ACHN (cell line): Measurements from ENCODE around the gene HNF4A.

ENCODE experiments used
- DNase-seq: peaks from one replicate; pipeline ENCODE4 v3.0.0-alpha.2; 2015
- in situ Hi-C: cut with HindIII; loops from 2 replicates; pipeline ENCODE4 v1.10.0; 2017; ENCODE audit warnings: low sequenced_read_pairs, low pct_ligation_motif_present, low pct_unique_long_range_greater_than_20kb

Gene HNF4A

DNA sequence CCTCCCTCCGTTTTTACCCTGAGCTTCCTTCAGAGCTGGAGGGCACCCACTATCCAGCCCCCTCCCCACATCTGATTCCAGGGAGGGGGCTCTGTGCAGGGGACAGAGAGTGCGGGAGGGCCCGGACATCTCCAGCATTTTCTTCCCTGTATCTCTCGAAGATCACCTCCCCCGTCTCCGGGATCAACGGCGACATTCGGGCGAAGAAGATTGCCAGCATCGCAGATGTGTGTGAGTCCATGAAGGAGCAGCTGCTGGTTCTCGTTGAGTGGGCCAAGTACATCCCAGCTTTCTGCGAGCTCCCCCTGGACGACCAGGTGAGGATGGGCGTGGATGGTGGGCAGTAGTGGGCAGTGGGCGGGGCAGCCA lies 58.8 kb downstream of the HNF4A start:
- in situ Hi-C loops = no loop called here
- no peak for DNase-seq

DNA sequence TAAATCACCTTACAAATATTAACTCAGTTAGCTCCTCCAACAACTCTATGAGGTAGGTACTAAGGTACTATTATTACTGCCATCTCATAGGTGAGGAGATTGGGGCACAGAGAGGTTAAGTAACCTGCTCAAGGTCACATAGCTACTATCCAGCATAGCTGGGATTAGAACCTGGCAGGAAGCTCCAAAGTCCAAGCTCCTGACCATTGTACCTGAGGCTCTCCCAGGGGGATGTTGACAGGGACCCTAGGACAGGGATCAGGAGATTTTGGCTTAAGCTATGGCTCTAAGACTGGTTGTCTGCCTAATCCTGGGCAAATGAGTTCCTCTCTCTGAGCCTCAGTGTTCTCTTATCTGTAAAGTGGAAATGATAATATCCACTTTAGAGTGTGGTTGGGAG lies 59.3 kb downstream of the HNF4A start:
- in situ Hi-C loops = no loop called here
- no peak for DNase-seq

DNA sequence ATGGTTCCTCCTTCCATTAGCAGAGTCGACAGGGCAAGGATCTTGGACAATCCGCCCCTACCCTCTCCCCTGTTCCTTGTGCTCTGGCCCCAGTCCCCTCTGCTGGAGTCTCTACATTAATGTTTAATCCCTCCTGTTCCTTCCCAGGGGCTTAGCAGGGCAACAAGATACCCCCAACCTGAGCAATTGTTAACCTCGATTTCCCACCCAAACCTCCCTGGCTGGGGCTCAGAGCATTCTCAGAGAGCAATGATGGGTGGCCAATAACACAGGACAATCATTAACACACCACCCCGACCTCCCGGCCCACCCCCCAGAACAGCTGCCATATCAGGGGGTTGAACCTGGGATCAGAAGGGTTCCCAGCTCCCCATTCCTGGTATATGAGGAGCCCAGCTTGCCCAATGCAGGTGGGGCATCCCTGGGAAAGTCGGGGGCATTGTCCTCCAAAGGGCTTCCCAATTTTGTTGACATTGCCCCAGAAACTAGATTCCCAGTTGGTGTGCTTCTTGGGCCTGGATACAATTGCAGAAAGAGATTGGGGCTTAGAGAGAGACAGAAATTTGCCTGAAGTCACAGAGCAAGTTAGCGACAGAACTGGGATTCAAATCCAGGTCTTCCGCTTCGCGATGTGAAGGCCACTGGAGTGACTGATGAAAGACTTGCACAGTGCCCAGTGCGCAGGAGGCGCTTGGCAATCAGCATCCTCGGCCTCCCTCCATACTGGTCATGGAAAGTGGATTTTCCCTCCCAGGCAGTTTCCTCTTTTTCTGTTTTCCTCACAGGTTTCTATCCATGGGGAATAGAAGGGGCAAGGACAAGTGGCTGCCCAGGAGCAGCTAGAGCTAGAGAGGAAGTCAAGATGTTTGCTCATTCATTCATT lies 60.6 kb downstream of the HNF4A start:
- in situ Hi-C loops = no loop called here
- no peak for DNase-seq

DNA sequence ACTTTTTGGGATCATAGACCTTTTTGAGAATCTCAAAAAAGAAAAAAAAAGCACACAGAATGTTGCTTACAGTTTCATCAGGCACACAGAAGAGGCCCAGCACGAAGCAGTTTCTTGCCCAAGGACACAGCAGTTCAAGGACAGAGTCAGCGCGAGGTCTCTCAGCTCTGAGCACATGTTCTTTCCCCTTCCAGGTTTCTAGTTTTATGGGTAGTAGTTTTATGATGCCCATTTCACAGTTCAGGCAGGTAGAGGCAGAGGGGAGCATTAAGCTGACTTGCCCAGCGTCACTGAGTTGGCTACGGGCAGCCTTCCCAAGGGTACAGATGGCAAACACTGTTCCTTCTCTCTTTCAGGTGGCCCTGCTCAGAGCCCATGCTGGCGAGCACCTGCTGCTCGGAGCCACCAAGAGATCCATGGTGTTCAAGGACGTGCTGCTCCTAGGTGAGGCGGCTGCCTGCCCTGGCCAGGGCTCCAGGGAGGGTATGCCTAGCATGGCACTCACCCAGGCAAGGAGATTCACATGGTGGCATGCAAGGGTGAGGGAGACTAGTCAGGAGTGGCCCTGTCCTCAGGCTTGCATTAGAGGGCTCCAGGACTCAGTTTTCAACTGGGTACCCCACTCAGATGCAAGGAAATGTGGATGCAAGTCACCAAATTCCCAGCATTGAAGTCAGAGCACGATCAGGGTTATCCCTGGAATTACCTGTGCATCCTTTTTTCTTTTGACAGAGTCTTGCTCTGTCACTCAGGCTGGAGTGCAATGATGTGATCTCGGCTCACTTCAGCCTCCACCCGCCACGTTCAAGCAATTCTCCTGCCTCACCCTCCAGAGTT lies 62.8 kb downstream of the HNF4A start:
- in situ Hi-C loops = no loop called here
- no peak for DNase-seq

DNA sequence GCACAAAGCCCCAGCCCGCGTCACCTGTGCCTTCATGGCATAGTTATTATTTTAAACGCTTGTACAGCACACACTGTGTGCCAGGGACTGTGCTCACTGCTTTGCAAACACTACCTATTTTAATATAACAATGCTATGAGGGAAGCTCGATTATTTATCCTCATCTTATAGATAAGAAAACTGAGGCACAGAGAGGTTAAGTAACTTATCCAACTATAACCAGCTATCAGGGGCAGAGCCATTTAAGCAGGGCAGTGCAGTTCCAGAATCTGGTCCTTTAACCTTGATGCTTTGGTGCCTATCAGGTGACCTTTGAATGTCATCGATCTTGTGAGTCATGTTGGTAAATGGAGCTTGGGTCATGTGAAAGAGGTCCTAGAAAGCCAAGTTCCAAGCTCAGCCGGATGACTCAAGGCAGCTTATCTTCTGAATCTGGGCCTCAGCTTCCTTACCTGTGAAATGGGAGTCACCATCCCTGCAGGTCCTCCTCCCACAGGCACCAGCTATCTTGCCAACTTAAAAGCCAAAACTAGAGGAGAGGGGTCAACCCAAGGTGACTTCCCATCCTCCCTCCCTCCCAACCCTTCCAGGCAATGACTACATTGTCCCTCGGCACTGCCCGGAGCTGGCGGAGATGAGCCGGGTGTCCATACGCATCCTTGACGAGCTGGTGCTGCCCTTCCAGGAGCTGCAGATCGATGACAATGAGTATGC lies 63.8 kb downstream of the HNF4A start:
- in situ Hi-C loops = no loop called here
- DNase-seq = no peak

DNA sequence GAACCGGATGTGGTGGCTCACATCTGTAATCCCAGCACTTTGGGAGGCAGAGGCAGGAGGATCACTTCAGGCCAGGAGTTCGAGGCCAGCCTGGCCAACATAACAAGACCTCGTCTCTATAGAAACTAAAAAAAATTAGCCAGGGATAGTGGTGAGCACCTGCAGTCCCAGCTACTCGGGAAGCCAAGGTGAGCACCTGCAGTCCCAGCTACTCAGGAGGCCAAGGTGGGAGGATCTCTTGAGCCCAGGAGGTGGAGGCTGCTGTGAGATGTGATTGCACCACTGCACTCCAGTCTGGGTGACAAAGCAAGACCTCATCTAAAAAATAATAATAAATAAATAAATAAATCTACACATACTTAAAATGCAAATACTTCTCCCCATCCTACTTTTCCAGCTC lies 65.0 kb downstream of the HNF4A start:
- no peak for DNase-seq
- in situ Hi-C loops = no loop called here

DNA sequence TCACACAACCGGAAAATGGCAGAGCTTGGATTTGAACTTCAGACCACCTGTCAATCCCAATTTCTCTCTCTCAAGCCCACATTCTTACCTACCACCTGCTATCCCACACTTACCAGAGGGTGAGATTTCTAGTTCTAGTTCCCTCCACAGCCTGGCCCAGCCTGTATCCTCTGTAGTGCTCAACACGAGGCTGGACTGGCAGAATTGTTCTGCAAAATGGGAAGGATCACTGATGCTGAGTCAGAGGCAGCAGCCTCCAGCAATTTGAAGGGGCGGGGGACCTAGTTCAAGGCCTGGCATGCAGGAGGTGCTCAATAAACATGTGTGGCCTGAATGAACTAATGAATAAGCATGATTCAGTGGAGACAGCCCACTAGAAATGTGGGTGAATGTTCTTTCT lies 66.6 kb downstream of the HNF4A start:
- in situ Hi-C loops = no loop called here

DNA sequence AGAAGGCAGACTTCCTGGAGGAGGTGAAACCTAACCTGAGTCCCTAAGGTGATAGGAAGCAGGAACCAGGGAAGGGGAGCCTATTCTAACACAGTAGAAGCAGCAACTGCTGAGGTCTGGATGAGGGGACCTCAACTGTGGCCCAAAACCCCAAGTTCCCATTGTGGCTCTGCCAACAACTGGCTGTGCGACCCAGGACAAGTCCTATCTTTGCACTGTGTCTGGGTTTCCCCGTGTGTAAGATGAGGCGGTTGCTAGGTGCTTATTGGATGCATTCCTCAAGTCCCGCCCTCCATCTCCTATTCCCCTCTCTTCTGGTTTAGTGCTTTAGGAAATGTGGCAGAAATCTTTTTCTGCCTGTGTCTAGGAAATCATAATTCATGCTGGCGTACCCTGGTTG lies 68.0 kb downstream of the HNF4A start:
- in situ Hi-C loops = no loop called here

More for the DNA sequence above, 66.6 kb downstream of the HNF4A start:
- DNase-seq = no peak

DNA sequence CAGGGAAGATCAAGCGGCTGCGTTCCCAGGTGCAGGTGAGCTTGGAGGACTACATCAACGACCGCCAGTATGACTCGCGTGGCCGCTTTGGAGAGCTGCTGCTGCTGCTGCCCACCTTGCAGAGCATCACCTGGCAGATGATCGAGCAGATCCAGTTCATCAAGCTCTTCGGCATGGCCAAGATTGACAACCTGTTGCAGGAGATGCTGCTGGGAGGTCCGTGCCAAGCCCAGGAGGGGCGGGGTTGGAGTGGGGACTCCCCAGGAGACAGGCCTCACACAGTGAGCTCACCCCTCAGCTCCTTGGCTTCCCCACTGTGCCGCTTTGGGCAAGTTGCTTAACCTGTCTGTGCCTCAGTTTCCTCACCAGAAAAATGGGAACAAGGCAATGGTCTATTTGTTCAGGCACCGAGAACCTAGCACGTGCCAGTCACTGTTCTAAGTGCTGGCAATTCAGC lies 68.6 kb downstream of the HNF4A start:
- in situ Hi-C loops = no loop called here

More for the DNA sequence above, 68.0 kb downstream of the HNF4A start:
- no peak for DNase-seq

DNA sequence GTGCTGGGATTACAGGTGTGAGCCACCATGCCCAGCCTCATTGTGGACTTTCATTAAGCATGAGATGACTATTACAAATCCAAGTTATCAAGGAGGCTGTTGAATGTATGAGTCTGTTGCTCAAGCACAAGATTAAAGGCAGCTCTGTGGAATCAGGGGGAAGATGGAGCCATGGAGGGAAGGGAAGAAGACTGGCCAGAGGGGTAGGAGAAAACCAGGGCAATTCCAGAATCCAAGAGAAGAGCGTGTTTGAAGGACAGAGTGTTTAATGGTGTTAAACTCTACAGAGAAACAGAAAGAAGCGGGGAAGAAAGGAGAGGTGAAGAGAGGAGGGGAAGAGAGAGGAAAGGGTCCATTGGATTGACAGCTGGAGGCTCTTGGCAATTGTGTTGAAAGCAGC lies 70.4 kb downstream of the HNF4A start:
- in situ Hi-C loops = no loop called here
- DNase-seq = no peak

More for the DNA sequence above, 68.6 kb downstream of the HNF4A start:
- DNase-seq = no peak

DNA sequence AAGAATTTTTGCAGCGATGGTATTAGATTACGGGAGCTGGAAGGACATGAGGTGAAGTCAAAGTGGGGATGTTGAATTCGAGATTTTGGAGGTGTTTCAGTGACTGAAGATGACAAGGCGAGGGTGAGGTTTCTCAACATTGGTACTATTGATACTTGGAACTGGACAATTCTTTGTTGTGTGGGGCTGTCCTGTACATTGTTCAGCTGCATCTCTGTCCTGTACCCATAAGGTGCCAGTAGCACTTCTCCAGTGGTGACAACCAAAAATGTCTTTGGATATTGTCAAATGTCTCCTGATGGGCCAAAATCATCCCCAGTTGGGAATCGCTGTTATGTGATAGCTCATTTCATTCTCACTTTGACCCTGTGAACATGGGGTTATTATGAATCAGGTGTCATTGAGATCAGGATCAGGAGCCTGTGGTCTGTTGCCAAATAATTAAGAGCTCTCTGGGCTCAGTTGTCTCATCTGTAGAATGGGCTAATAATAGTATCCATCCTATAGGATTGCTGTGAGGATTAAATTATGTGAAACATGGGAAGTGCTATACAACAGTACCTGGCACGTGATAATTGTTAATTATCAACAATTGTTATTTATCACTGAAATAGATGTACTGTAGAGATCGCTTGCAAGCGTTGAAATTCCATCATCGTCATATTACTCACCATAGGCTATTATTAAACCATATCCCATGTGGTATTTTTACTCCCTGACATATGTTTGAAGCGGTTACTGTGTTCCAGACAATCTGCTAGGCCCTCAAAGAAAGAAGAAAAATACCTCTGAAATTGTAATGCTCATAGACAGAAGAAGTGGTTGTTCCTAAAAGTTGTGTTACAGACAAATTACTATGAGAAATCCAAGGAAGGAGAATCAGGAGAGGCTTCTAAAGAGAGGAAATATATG lies 71.6 kb downstream of the HNF4A start:
- no peak for DNase-seq
- in situ Hi-C loops = no loop called here

DNA sequence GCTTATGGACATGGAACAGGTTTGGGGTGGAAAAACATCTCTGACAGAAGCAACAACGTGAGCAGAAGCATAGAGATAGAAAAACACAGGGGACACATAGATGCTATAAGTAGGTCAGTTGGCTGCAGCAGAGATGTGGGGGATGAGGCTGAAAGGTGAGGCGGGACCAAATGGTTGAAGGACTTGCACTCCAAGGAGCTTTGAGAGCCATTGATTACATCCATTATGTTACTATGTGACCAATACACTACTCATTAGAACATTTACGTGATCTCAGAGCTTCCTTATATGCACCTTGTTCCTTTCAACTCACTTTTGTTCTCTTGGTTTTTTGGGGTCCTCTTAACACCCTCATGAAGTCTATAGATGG lies 72.3 kb downstream of the HNF4A start:
- no peak for DNase-seq
- in situ Hi-C loops = no loop called here

DNA sequence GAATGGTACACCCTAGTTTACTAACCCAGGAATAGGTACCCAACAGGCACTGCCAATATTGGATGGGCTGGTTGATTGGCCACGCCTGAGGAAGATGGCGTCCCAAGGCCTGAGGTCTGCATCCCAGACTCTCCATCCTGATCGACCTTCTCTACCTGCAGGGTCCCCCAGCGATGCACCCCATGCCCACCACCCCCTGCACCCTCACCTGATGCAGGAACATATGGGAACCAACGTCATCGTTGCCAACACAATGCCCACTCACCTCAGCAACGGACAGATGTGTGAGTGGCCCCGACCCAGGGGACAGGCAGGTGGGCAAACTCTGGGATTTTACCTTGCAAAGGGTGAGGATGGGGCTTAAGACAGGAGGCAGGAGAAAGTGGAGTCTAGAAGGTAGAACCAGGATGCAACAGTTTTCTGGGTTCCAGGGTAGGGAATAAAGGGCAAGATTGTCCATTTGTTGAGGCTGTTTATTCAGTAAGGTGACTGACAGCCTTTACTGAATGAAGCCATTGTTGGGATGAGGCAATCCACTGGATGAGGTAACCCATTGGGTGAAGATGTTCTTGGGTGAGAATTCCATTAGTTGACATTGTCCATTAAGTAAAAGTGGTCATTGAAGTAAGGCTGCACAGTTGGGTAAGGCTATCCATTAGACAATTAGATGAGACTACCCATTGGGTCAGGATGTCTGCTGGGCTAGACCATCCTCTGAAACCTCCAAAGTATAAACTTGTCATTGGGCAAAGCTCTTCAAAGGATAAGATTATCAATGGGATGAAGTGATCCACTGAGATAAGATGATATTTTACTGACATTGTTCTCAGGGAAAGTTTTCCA lies 72.9 kb downstream of the HNF4A start:
- in situ Hi-C loops = no loop called here
- no peak for DNase-seq

DNA sequence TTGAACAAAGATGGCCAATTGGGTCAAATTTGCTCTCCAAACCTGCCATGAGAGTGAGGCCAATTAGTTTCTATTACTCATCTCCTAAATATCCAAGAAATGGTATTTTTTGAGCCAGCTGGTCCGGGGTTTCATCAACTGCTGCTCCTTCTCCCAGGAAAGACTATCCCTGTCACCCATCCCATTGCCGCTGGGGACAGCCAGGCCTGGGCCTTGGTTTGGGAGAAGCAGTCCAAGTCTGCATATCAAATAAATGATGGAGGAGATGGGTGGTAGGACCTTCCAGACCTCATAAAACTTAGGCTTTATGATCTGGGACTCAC lies 73.5 kb downstream of the HNF4A start:
- no peak for DNase-seq
- in situ Hi-C loops = no loop called here

DNA sequence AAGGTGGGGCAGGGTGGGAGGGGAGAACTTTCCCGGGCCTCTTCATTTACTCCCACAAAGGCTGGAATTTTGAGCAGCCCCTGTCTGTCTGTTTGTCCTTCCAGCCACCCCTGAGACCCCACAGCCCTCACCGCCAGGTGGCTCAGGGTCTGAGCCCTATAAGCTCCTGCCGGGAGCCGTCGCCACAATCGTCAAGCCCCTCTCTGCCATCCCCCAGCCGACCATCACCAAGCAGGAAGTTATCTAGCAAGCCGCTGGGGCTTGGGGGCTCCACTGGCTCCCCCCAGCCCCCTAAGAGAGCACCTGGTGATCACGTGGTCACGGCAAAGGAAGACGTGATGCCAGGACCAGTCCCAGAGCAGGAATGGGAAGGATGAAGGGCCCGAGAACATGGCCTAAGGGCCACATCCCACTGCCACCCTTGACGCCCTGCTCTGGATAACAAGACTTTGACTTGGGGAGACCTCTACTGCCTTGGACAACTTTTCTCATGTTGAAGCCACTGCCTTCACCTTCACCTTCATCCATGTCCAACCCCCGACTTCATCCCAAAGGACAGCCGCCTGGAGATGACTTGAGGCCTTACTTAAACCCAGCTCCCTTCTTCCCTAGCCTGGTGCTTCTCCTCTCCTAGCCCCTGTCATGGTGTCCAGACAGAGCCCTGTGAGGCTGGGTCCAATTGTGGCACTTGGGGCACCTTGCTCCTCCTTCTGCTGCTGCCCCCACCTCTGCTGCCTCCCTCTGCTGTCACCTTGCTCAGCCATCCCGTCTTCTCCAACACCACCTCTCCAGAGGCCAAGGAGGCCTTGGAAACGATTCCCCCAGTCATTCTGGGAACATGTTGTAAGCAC lies 74.1 kb downstream of the HNF4A start:
- no peak for DNase-seq
- in situ Hi-C loops = no loop called here

DNA sequence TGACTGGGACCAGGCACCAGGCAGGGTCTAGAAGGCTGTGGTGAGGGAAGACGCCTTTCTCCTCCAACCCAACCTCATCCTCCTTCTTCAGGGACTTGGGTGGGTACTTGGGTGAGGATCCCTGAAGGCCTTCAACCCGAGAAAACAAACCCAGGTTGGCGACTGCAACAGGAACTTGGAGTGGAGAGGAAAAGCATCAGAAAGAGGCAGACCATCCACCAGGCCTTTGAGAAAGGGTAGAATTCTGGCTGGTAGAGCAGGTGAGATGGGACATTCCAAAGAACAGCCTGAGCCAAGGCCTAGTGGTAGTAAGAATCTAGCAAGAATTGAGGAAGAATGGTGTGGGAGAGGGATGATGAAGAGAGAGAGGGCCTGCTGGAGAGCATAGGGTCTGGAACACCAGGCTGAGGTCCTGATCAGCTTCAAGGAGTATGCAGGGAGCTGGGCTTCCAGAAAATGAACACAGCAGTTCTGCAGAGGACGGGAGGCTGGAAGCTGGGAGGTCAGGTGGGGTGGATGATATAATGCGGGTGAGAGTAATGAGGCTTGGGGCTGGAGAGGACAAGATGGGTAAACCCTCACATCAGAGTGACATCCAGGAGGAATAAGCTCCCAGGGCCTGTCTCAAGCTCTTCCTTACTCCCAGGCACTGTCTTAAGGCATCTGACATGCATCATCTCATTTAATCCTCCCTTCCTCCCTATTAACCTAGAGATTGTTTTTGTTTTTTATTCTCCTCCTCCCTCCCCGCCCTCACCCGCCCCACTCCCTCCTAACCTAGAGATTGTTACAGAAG lies 75.0 kb downstream of the HNF4A start:
- DNase-seq = no peak
- in situ Hi-C loops = no loop called here
